ENCODE results near the gene ZNF529. TPM values are rescaled to one million over a fixed set of nuclear protein-coding genes. Genes with fewer than 3 reads are reported as not detected.
A peak's percentile ranks its signal among the peaks of the same experiment; 100 is the strongest.

The ZNF529 gene
- total RNA-seq, 1 experiment from 2014 or later, result 16.9 TPM

DNA sequence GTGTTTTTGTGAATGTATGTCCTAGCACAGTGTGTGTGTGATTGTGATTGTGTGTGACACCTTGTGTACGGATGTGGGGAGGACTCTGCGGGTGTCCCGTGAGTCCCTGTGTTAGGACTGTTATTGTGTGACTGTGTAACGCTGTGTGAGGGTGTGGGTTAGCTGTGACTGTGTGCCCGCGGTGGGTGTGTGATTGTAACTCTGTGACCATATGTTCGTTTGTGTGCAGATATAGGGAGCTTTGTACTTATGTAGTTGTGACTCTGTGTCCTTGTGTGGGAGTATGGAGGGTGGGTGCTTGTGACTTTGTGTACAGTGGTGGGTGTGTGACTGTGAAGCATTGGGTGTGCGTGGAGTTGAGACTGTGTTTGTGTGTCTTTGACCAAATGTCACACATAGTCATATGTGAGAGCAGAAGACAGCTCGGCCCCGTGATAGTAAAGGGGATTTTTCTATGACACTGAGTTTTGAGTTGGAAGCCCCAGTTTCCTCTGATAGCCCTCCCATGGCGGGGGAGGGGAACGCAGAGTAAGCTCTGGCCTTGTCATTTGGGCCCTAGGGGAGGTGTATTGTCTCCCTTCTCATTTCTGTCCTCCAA lies 44.1 kb downstream of the ZNF529 start:
- WGBS (ENCODE audit: extremely low coverage, insufficient read length, low lambda C conversion rate), result no CpG with 5 or more reads among the region's 12 CpGs
- Histone ChIP-seq H3K9ac (ENCODE audit: extremely low read depth, insufficient read length, low read length) (peak overlapping the region; percentile 41), H2BK120ac (ENCODE audit: low read depth, low read length, poor library complexity, severe bottlenecking) (no peak overlapping the region), H3K18ac (ENCODE audit: insufficient read length, low read depth, low read length) (peak overlapping the region; percentile 61), H2BK20ac (ENCODE audit: low read depth, low read length, poor library complexity, severe bottlenecking) (no peak overlapping the region), H3K23ac (ENCODE audit: insufficient read length, low read depth, low read length) (no peak overlapping the region), H3K4me1 (ENCODE audit: insufficient read depth, low read length) (0 out of 2 replicates have a peak, but pooled peaks cover 3% of the 10 kb centered on the region), H3K27me3 (ENCODE audit: insufficient read depth, low read length) (no peaks in the 10 kb centered on the region), H4K20me1 (ENCODE audit: control insufficient read depth, insufficient read depth, insufficient read length) (no peaks in the 10 kb centered on the region), H4K91ac (ENCODE audit: insufficient read length, low read depth, low read length) (no peak overlapping the region), H2BK12ac (ENCODE audit: insufficient read length, low read depth, low read length) (no peak overlapping the region), H3K4me2 (ENCODE audit: insufficient read depth, insufficient read length, low read length) (peak overlapping the region; percentile 94), H4K5ac (ENCODE audit: insufficient read length, low read depth, low read length) (no peak overlapping the region), H4K8ac (replicated peaks; ENCODE audit: insufficient read length, low read depth, low read length) (no peak overlapping the region), H3K9me3 (ENCODE audit: control insufficient read depth, low read depth, low read length) (no peaks in the 10 kb centered on the region), H3T11ph (ENCODE audit: low read length) (no peak overlapping the region), H3K79me1 (ENCODE audit: insufficient read depth, low read depth, low read length, poor library complexity, severe bottlenecking) (no peaks in the 10 kb centered on the region), H3K27ac (ENCODE audit: insufficient read length, low read depth, low read length) (no peak overlapping the region), H2AK5ac (ENCODE audit: insufficient read length, low read length) (no peak overlapping the region), H3K79me2 (ENCODE audit: insufficient read depth, low read length) (peaks cover 10% of the 10 kb centered on the region), H2AFZ (ENCODE audit: low read length) (no peak overlapping the region), H3K56ac (ENCODE audit: insufficient read length, low read depth, low read length) (no peak overlapping the region), H3K4ac (ENCODE audit: low read depth, low read length) (no peak overlapping the region), H2BK15ac (ENCODE audit: low read depth, low read length) (no peak overlapping the region), H3K14ac (ENCODE audit: insufficient read depth, low read length) (peak overlapping the region; percentile 22; the same call in 1 of the 2 replicates), H3K23me2 (ENCODE audit: insufficient read length, low read depth, low read length, poor library complexity, severe bottlenecking) (peaks cover 7% of the 10 kb centered on the region), H2BK5ac (ENCODE audit: insufficient read length, low read length) (no peak overlapping the region)
- H3K27me3 Mint-ChIP-seq (ENCODE audit: low read depth), result no peaks in the 10 kb centered on the region
- peak overlapping the region; percentile 99 to 100 for H3K4me3 Mint-ChIP-seq
- peaks cover 16 to 53% of the 10 kb centered on the region in 2 experiments for H3K9me3 Mint-ChIP-seq
- peak; percentile 30 for DNase-seq
- TF ChIP-seq, protein P1, sequence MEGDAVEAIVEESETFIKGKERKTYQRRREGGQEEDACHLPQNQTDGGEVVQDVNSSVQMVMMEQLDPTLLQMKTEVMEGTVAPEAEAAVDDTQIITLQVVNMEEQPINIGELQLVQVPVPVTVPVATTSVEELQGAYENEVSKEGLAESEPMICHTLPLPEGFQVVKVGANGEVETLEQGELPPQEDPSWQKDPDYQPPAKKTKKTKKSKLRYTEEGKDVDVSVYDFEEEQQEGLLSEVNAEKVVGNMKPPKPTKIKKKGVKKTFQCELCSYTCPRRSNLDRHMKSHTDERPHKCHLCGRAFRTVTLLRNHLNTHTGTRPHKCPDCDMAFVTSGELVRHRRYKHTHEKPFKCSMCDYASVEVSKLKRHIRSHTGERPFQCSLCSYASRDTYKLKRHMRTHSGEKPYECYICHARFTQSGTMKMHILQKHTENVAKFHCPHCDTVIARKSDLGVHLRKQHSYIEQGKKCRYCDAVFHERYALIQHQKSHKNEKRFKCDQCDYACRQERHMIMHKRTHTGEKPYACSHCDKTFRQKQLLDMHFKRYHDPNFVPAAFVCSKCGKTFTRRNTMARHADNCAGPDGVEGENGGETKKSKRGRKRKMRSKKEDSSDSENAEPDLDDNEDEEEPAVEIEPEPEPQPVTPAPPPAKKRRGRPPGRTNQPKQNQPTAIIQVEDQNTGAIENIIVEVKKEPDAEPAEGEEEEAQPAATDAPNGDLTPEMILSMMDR (conservative IDR thresholded peaks at IDR 0.05), result no peak
- H3K4me1 Mint-ChIP-seq, result peaks cover 14% of the 10 kb centered on the region in 2 experiments
- peak overlapping the region; percentile 92 to 98 (median 97) for H3K27ac Mint-ChIP-seq
- peaks cover 32 to 57% (median 42%) of the 10 kb centered on the region in 3 experiments for H3K36me3 Mint-ChIP-seq (ENCODE audit: insufficient read depth in 1 of 3, low read depth in 3 of 3)

Data from H9 (cell line).